LNCaP clone FGC (cell line): ENCODE measurements around the gene ZNF25.
A peak's percentile ranks its signal among the peaks of the same experiment; 100 is the strongest.
"Not testable (repeated sequence)": the region's sequence is repeated elsewhere in the genome, so short reads cannot be mapped to it uniquely, and the experiment has no call there.

ENCODE experiments used
- DNase-seq: peaks from one replicate; pipeline ENCODE4 v3.0.0-alpha.2; 2011; ENCODE audit warnings: low read depth
- H3K4me3 ChIP-seq: 2 replicates; pipeline ENCODE4 v1.5.1; 2011; ENCODE audit warnings: mild to moderate bottlenecking, low read depth, low read length, control low read depth
- TF ChIP-seq, protein P1 (sequence below): IDR thresholded peaks from 2 replicates; pipeline ENCODE4 v1.5.1; 2012; ENCODE audit warnings: mild to moderate bottlenecking; ENCODE audit not compliant: control insufficient read depth, insufficient read depth; ENCODE audit errors: extremely low read depth

Gene ZNF25

DNA sequence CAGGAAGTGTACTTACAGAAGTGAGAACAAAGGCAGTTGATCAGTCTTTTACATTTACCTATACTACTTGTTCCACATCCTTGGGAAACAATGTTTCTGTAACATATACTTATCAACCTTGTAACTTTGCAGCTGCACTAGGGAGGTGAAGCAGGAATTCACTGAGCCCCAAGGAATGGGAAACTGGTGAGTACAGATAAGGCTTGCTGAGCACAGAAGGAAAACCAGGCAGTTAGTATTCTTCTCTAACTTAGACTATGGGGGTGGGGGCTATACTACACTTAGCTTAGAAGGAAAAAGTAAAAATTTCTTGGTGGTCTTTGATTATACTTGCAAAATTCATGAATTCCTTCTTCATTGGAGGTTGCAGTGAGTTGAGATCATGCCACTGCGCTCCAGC is 27.1 kb upstream of the ZNF25 start:
- no peak for DNase-seq
- TF ChIP-seq, protein P1, sequence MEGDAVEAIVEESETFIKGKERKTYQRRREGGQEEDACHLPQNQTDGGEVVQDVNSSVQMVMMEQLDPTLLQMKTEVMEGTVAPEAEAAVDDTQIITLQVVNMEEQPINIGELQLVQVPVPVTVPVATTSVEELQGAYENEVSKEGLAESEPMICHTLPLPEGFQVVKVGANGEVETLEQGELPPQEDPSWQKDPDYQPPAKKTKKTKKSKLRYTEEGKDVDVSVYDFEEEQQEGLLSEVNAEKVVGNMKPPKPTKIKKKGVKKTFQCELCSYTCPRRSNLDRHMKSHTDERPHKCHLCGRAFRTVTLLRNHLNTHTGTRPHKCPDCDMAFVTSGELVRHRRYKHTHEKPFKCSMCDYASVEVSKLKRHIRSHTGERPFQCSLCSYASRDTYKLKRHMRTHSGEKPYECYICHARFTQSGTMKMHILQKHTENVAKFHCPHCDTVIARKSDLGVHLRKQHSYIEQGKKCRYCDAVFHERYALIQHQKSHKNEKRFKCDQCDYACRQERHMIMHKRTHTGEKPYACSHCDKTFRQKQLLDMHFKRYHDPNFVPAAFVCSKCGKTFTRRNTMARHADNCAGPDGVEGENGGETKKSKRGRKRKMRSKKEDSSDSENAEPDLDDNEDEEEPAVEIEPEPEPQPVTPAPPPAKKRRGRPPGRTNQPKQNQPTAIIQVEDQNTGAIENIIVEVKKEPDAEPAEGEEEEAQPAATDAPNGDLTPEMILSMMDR: no peak
- no peak overlapping the region for H3K4me3 ChIP-seq

DNA sequence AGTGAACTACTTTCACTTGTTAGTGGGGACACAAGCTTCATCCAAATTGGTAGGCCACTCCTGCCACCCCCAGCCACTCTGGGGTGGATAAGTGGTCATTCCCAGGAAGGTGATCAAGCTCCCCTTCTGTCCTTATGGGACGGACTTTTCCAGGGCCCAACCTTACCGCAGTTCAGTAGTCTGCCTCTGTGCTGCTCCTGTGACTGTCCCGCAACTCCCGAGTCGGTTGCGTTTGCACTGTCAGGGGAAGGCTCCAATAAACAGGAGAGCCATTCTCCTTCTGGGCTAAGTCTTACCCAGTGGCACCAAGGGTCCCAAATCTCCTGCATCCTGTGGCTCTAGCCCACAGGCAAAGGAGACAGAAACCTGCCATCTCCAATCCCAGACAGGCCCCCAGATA is 26.6 kb upstream of the ZNF25 start:
- no peak overlapping the region for H3K4me3 ChIP-seq
- DNase-seq: no peak
- TF ChIP-seq, protein P1: no peak

GRCh38 chr10:38000474-38000873 is 24.0 kb upstream of the ZNF25 start:
- not testable (repeated sequence) for DNase-seq, H3K4me3 ChIP-seq

GRCh38 chr10:37998920-37999319 is 22.5 kb upstream of the ZNF25 start:
- not testable (repeated sequence) for H3K4me3 ChIP-seq, DNase-seq

DNA sequence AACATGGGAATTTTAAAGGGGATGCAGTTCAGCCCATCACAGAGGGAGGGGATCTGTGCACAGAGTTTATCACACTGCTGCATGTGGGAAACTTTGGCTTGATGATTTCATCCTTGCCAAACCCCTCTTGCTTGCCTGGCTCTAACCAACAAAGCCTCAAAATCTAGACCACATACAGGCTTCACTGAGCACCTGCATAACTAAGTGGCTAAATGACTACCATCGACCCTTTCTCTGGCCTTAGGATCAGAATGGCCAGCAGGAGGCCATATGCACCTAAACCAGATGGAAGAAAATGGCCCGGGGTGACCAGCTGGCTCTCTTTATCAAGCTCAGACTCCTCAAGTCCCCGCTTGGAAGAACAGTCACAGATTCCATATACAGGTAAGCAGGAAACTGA is 15.6 kb upstream of the ZNF25 start:
- no peak overlapping the region for H3K4me3 ChIP-seq
- TF ChIP-seq, protein P1: no peak
- no peak for DNase-seq

DNA sequence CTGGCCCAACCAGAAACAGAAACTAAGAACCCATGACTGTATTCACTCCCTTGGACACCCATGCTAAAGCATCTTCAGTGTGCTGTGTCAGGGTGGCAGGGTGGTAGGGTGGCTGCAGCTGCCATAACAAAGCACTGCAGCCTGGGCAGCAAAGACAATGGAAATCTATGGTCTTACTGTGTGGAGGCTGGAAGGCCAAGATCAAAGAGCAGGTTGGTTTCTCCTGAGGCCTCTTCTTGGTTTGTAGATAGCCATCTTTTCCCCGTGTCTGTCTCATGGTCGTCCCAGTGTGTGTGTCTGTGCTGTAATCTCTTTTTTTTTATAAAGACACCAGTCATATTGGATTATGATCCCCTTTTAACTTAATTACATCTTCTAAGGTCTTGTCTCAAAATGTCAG is 15.2 kb upstream of the ZNF25 start:
- no peak for DNase-seq
- no peak overlapping the region for H3K4me3 ChIP-seq
- TF ChIP-seq, protein P1: no peak

DNA sequence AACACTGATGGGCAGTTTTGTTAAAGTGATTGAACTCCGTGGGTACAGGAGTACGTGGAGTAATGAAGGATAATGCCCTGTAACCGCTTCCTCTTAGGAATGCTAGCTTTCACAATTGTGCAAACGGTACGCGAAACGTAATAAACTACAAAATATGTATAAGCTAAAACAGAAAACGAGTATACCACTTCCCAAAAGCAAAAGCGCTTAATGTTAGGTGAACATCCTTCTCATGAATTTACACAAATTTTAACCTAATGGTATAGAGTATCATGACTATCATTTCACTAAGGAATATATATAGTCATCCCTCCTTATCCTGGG is 395 bp upstream of the ZNF25 start:
- H3K4me3 ChIP-seq: peak overlapping the region; percentile 76
- no peak for DNase-seq
- TF ChIP-seq, protein P1: no peak

DNA sequence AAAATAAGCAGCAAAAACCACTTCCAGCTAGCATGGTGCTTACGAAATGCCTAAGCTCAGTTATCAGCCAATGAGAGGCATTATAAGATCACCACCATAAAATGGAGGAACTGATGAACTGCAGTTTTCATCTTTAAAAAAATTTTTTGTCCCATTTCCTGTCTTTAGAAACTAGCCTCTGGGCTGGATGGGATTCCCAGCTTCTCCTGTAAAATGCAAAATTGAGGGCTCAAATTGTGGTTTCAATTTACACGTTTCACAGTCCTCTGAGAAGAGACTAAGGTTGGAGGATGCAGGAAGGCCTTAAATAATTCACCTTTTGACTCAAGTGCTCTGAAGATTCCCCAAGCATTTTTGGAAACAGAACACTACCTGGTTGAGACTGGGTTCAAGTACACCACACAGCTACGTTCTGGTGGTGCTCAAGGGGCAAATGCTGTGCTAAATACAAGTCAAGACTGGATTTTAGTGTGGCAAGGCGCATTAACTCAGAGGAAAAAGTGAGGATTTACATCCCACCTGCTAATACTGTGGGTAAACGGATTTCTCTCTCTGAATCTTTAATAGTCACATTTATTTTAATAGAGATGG is 951 bp downstream of the ZNF25 start:
- H3K4me3 ChIP-seq: peak overlapping the region; percentile 76
- TF ChIP-seq, protein P1: no peak
- no peak for DNase-seq
